ENCODE measurements around the gene BICC1. TPM values are rescaled to one million over a fixed set of nuclear protein-coding genes. Genes with fewer than 3 reads are reported as not detected.

BICC1 gene
- total and polyA plus RNA-seq, 2 of the 4 experiments (the other 2 are of a cell fraction): 5.7 to 42.5 TPM

DNA sequence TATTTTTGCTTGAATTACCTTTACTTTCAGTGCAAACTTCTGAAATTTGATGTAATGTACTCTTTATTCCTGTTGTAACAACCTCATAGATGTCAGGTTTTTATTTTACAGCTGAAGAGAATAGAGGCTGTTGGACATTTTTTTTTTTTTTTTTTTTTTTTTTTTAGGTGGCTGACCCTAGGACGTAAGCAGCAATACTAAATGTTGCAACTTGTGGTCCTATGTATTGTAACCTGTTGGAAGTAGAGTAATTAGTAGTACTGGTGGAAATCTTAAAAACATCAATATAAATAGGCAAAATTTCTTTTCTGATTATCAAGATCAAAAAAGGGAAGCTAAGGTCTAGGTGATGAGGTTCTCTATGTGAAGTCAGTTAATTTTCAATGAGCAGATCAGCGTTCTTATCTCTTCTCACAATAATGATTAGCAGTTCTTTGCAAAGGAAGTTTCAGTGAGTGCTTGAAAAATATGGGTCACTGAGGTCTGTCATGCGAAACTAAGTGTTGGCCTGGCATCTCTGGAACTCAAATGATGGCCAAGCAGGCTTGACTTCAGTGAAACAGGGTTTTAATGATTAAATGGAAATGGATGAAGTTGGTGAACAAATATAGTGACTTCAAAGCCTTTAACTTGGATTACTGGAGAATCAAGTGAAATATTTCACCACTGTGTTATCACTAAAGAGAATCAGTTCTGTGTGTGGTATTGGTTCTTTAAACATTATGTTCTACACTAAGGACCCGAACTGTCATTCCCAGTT, 42.7 kb downstream of the BICC1 start:
- Histone ChIP-seq H3K36me3 (ENCODE audit: control insufficient read depth, insufficient read depth, low read length) (no peaks in the 10 kb centered on the region), H3K56ac (ENCODE audit: extremely low read depth, insufficient read depth, low read length) (no peak overlapping the region), H3K27ac (ENCODE audit: insufficient read depth, low read length) (no peak overlapping the region), H3K23ac (ENCODE audit: low read depth, low read length) (0 out of 2 replicates have a peak overlapping the region, but pooled peaks have one; percentile 67), H4K20me1 (ENCODE audit: insufficient read depth, low read length) (peaks cover 12% of the 10 kb centered on the region), H3K18ac (ENCODE audit: low read depth, low read length) (no peak overlapping the region), H3K4ac (ENCODE audit: low read depth, low read length) (no peak overlapping the region), H3K4me2 (ENCODE audit: low read depth, low read length) (no peak overlapping the region), H2BK5ac (ENCODE audit: low read depth, low read length, poor library complexity, severe bottlenecking) (no peak overlapping the region), H3K9me3 (ENCODE audit: control insufficient read depth, insufficient read depth, low read length) (peaks cover 2% of the 10 kb centered on the region), H3K27me3 (ENCODE audit: control insufficient read depth, insufficient read depth, low read length) (no peaks in the 10 kb centered on the region), H2BK15ac (ENCODE audit: low read depth, low read length) (no peak overlapping the region), H2AK9ac (replicated peaks; ENCODE audit: low read depth, low read length, poor library complexity) (no peak overlapping the region), H2BK120ac (ENCODE audit: low read depth, low read length) (no peak overlapping the region), H4K5ac (ENCODE audit: low read depth, low read length) (no peak overlapping the region), H4K8ac (ENCODE audit: low read depth in 2 of 2, low read length in 2 of 2) (0 out of 4 replicates have a peak overlapping the region, but pooled peaks of 1 of the 2 experiments have one; percentile 1), H4K91ac (ENCODE audit: insufficient read depth, low read depth, low read length) (no peak overlapping the region), H3K9me1 (ENCODE audit: insufficient read depth, low read length) (no peaks in the 10 kb centered on the region; the same call in 1 of the 2 replicates), H3K79me1 (ENCODE audit: low read depth in 1 of 2, low read length in 2 of 2) (peaks cover 29 to 37% of the 10 kb centered on the region in 2 experiments), H3K9ac (ENCODE audit: low read depth, low read length) (no peak overlapping the region), H3K14ac (replicated peaks; ENCODE audit: low read depth, low read length) (no peak overlapping the region), H2AFZ (replicated peaks; ENCODE audit: low read length, poor library complexity) (no peak overlapping the region), H3K4me3 (ENCODE audit: insufficient read depth, low read depth, low read length) (no peak overlapping the region), H2AK5ac (ENCODE audit: low read depth, low read length) (no peak overlapping the region), H2BK20ac (ENCODE audit: low read depth, low read length) (no peak overlapping the region), H3K4me1 (ENCODE audit: control insufficient read depth, insufficient read depth, low read length) (peaks cover 2% of the 10 kb centered on the region; the same call in 1 of the 2 replicates)
- in situ Hi-C loops (cut with MboI; ENCODE audit: low sequenced_read_pairs): no loop called here
- WGBS, 2 experiments (ENCODE audit: extremely low coverage in 2 of 2, insufficient read length in 1 of 2): 100% methylated on average over 1 of the region's 4 CpGs; no CpG with 5 or more reads in 1 of the 2 experiments
- ATAC-seq (ENCODE audit: low read depth): no peak
- POLR2A ChIA-PET (ENCODE audit: unreplicated experiment): no interaction called here
- dilution Hi-C loops (cut with HindIII; ENCODE audit: low sequenced_read_pairs, unreplicated experiment): no loop called here
- CTCF ChIA-PET: interaction anchor here (0.7 kb wide), 2 partner anchors 9 kb away, joined by 3 read pairs; no protein-coding TSS in a partner anchor
- BruUV-seq (replicated peaks): no TSS peak
- intact Hi-C loops (cut with micrococcal nuclease): no loop called here
- no peak for DNase-seq
- TF ChIP-seq MAFK (IDR thresholded peaks at IDR 0.05; ENCODE audit: low read depth, low read length) (no peak), CEBPB (IDR thresholded peaks at IDR 0.05; ENCODE audit: low read depth, low read length) (no peak), CHD1 (IDR thresholded peaks at IDR 0.05; ENCODE audit: low read depth, low read length) (no peak), RCOR1 (IDR thresholded peaks at IDR 0.05; ENCODE audit: insufficient replicate concordance, low read length) (no peak), RFX5 (IDR thresholded peaks at IDR 0.05; ENCODE audit: low read depth, low read length) (no peak), FOS (IDR thresholded peaks at IDR 0.05; ENCODE audit: low read depth, low read length) (no peak), MAZ (IDR thresholded peaks at IDR 0.05; ENCODE audit: borderline replicate concordance, low read depth, low read length) (no peak)
- TF ChIP-seq, protein P1, sequence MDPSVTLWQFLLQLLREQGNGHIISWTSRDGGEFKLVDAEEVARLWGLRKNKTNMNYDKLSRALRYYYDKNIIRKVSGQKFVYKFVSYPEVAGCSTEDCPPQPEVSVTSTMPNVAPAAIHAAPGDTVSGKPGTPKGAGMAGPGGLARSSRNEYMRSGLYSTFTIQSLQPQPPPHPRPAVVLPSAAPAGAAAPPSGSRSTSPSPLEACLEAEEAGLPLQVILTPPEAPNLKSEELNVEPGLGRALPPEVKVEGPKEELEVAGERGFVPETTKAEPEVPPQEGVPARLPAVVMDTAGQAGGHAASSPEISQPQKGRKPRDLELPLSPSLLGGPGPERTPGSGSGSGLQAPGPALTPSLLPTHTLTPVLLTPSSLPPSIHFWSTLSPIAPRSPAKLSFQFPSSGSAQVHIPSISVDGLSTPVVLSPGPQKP (IDR thresholded peaks at IDR 0.05; ENCODE audit: borderline replicate concordance, low read depth, low read length): no peak
- TF ChIP-seq, protein P2, sequence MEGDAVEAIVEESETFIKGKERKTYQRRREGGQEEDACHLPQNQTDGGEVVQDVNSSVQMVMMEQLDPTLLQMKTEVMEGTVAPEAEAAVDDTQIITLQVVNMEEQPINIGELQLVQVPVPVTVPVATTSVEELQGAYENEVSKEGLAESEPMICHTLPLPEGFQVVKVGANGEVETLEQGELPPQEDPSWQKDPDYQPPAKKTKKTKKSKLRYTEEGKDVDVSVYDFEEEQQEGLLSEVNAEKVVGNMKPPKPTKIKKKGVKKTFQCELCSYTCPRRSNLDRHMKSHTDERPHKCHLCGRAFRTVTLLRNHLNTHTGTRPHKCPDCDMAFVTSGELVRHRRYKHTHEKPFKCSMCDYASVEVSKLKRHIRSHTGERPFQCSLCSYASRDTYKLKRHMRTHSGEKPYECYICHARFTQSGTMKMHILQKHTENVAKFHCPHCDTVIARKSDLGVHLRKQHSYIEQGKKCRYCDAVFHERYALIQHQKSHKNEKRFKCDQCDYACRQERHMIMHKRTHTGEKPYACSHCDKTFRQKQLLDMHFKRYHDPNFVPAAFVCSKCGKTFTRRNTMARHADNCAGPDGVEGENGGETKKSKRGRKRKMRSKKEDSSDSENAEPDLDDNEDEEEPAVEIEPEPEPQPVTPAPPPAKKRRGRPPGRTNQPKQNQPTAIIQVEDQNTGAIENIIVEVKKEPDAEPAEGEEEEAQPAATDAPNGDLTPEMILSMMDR (conservative IDR thresholded peaks at IDR 0.05; ENCODE audit: low read depth, low read length): no peak

Measured in IMR-90 (cell line).